MM.1S (cell line): ENCODE results near the gene TMEM156.

Experiments
- DNase-seq: peaks from one replicate; pipeline ENCODE4 v3.0.0-alpha.2; 2015
- H2AFZ ChIP-seq: fragments of 300-600 bp; sonication (generic); 2 replicates; pipeline ENCODE4 v1.6.0; 2016; ENCODE audit warnings: antibody characterized with exemption, low read length
- H3F3A ChIP-seq: fragments of 300-600 bp; sonication (generic); 2 replicates; pipeline ENCODE4 v1.6.1; 2016; ENCODE audit warnings: mild to moderate bottlenecking, antibody characterized with exemption, low read length, moderate library complexity, mixed read lengths; ENCODE audit not compliant: insufficient read depth
- H3K27ac ChIP-seq: fragments of 300-600 bp; sonication (generic); 2 replicates; pipeline ENCODE4 v1.5.1; 2016; ENCODE audit warnings: mild to moderate bottlenecking, low read length
- H3K27me3 ChIP-seq: fragments of 300-600 bp; sonication (generic); replicated peaks from 2 replicates; pipeline ENCODE4 v1.6.0; 2016; ENCODE audit warnings: low read length; ENCODE audit not compliant: insufficient read depth
- H3K36me3 ChIP-seq: fragments of 300-600 bp; sonication (generic); replicated peaks from 2 replicates; pipeline ENCODE4 v1.6.1; 2016; ENCODE audit warnings: mild to moderate bottlenecking, low read length, mixed read lengths; ENCODE audit not compliant: insufficient read depth
- H3K4me1 ChIP-seq: fragments of 300-600 bp; sonication (generic); 2 replicates; pipeline ENCODE4 v1.6.1; 2016; ENCODE audit warnings: low read length, mixed read lengths
- H3K4me2 ChIP-seq: fragments of 300-600 bp; sonication (generic); 2 replicates; pipeline ENCODE4 v1.6.0; 2016; ENCODE audit warnings: low read depth, low read length
- H3K4me3 ChIP-seq: fragments of 300-600 bp; sonication (generic); 2 replicates; pipeline ENCODE4 v1.5.1; 2016; ENCODE audit warnings: low read length, mixed read lengths
- H3K79me2 ChIP-seq: fragments of 300-600 bp; sonication (generic); 2 replicates; pipeline ENCODE4 v1.6.1; 2016; ENCODE audit warnings: mixed run types, low read length, mixed read lengths
- H3K9ac ChIP-seq: fragments of 300-600 bp; sonication (generic); 2 replicates; pipeline ENCODE4 v1.6.1; 2016; ENCODE audit warnings: low read length, mixed read lengths
- H3K9me2 ChIP-seq: fragments of 300-600 bp; sonication (generic); replicated peaks from 2 replicates; pipeline ENCODE4 v1.6.1; 2016; ENCODE audit warnings: mild to moderate bottlenecking, low read length, mixed read lengths; ENCODE audit not compliant: insufficient read depth
- H3K9me3 ChIP-seq: fragments of 300-600 bp; sonication (generic); replicated peaks from 2 replicates; pipeline ENCODE4 v1.6.1; 2016; ENCODE audit warnings: mild to moderate bottlenecking, low read length, mixed read lengths; ENCODE audit not compliant: insufficient read depth
- H4K20me1 ChIP-seq: fragments of 300-600 bp; sonication (generic); 2 replicates; pipeline ENCODE4 v1.6.1; 2016; ENCODE audit warnings: mild to moderate bottlenecking, low read length, moderate library complexity, mixed read lengths; ENCODE audit not compliant: insufficient read depth
- EZH2 ChIP-seq: fragments of 300-600 bp; sonication (generic); optimal IDR thresholded peaks from 2 replicates; pipeline ENCODE3; 2017; ENCODE audit warnings: low read depth, mild to moderate bottlenecking, antibody characterized with exemption, low read length, mixed read lengths
- EZH2phosphoT487 ChIP-seq: fragments of 300-600 bp; sonication (generic); IDR thresholded peaks from 2 replicates; pipeline ENCODE4 v1.6.1; 2018; ENCODE audit warnings: antibody characterized with exemption, low read length
- TF ChIP-seq, protein P1 (sequence below): fragments of 300-600 bp; sonication (generic); IDR thresholded peaks from 2 replicates; pipeline ENCODE4 v1.5.1; 2016; ENCODE audit warnings: antibody characterized with exemption, low read length, mixed read lengths

Gene TMEM156

DNA sequence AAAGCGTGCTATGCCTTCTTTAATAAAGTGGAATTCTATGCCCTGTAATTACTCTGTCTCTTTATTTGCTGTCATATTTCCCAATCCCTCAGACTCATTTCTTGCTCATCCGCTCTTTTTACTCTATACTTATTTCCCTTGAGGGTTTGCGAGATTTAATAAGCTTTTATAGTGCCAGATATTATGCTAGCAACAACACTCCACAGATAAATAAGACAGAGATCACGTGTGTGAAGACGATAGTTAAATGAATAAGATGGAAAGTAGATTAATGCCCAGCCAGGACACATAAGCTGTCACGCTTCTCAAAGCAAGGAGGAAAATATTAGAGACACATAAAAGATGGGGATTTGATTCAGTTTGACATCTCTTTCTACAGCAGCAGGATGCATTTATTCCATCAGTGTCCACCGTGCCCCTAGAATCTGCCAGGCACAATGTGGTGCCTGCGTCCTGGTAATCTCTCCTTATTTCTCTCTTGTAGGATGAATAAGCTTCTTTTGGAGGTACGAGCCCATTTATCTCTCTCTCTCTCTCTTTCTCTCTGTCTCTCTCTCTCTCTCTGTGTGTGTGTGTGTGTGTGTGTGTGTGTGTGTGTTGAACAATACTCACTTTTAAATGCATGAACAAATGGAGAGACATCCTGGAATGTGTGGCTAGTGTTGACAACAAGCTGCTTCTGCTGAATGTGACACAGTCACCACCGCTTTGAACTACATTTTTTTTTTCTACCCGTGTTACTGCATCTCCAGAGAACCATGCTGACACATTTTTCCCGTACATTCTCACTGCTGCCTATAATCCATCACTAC, 48.2 kb downstream of the TMEM156 start:
- no peak overlapping the region for H2AFZ ChIP-seq
- H3K9ac ChIP-seq, result no peak overlapping the region

DNA sequence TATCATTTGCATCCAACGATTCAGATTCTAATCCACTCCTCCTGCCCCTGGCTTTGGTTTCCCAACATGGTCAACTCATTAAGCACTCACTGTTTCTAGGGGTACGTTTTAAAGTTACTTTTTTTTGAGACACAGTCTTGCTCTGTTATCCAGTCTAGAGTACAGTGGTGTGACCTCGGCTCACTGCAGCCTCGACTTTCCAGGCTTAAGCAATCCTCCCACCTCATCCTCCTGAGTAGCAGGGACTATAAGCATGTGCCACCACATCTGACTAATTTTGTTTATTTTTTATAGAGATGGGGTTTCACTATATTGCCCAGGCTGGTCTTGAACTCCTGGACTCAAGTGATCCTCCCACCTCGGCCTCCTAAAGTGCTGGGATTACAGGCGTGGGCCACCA, 48.9 kb downstream of the TMEM156 start:
- Histone ChIP-seq H3K27me3 (no peaks in the 10 kb centered on the region), H4K20me1 (no peaks in the 10 kb centered on the region), H3K9ac (no peak overlapping the region), H3K9me3 (no peaks in the 10 kb centered on the region), H3K27ac (no peak overlapping the region), H3K4me3 (no peak overlapping the region), H3K9me2 (no peaks in the 10 kb centered on the region), H2AFZ (no peak overlapping the region), H3K4me2 (no peak overlapping the region), H3K36me3 (no peaks in the 10 kb centered on the region), H3F3A (peaks cover 26% of the 10 kb centered on the region), H3K4me1 (peaks cover 43% of the 10 kb centered on the region), H3K79me2 (no peaks in the 10 kb centered on the region)
- no peak for DNase-seq
- TF ChIP-seq EZH2phosphoT487 (no peak), EZH2 (no peak)
- TF ChIP-seq, protein P1, sequence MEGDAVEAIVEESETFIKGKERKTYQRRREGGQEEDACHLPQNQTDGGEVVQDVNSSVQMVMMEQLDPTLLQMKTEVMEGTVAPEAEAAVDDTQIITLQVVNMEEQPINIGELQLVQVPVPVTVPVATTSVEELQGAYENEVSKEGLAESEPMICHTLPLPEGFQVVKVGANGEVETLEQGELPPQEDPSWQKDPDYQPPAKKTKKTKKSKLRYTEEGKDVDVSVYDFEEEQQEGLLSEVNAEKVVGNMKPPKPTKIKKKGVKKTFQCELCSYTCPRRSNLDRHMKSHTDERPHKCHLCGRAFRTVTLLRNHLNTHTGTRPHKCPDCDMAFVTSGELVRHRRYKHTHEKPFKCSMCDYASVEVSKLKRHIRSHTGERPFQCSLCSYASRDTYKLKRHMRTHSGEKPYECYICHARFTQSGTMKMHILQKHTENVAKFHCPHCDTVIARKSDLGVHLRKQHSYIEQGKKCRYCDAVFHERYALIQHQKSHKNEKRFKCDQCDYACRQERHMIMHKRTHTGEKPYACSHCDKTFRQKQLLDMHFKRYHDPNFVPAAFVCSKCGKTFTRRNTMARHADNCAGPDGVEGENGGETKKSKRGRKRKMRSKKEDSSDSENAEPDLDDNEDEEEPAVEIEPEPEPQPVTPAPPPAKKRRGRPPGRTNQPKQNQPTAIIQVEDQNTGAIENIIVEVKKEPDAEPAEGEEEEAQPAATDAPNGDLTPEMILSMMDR, result no peak

More for the DNA sequence above, 48.2 kb downstream of the TMEM156 start:
- Histone ChIP-seq H3F3A (peaks cover 26% of the 10 kb centered on the region), H3K4me3 (no peak overlapping the region), H3K79me2 (no peaks in the 10 kb centered on the region), H3K4me1 (peaks cover 43% of the 10 kb centered on the region), H3K9me3 (no peaks in the 10 kb centered on the region), H3K9me2 (no peaks in the 10 kb centered on the region), H3K36me3 (no peaks in the 10 kb centered on the region), H3K27me3 (no peaks in the 10 kb centered on the region), H3K27ac (no peak overlapping the region), H4K20me1 (no peaks in the 10 kb centered on the region), H3K4me2 (no peak overlapping the region)
- TF ChIP-seq EZH2phosphoT487 (no peak), EZH2 (no peak)
- TF ChIP-seq, protein P1, result no peak
- DNase-seq, result no peak

DNA sequence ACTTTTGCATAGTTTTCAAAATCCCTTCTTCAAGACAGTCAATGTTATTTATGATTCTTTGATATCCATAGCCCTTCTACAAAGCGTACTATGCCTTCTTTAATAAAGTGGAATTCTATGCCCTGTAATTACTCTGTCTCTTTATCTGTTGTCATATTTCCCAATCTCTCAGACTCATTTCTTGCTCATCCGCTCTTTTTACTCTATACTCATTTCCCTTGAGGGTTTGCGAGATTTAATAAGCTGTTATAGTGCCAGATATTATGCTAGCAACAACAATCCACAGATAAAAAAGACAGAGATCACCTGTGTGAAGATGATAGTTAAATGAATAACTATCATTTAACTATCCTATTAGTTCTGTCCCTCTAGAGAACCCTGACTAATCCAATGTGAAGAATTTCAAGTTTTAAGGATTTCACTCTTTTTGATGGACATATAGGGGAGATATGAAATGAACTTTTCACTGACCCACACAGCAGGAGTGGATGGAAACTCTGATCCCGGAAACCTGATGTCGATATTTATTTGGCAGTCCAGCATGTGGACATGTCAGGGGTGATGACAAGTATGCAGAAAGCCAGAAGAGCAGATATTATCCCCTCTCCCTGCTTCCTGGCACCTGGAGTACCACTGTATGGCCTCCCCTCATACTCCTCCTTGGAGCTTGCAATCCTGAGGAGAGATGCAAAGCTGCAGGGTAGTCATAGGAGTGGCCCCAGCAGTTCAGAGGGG, 49.7 kb downstream of the TMEM156 start:
- no peaks in the 10 kb centered on the region for H3K79me2 ChIP-seq
- no peak overlapping the region for H3K4me3 ChIP-seq
- H3K9me3 ChIP-seq, result no peaks in the 10 kb centered on the region
- peaks cover 21% of the 10 kb centered on the region for H3F3A ChIP-seq
- H3K27ac ChIP-seq, result no peak overlapping the region
- TF ChIP-seq, protein P1, result no peak
- TF ChIP-seq EZH2phosphoT487 (no peak), EZH2 (no peak)
- H3K4me1 ChIP-seq, result peaks cover 35% of the 10 kb centered on the region
- no peak overlapping the region for H3K9ac ChIP-seq
- H3K36me3 ChIP-seq, result no peaks in the 10 kb centered on the region
- no peak overlapping the region for H2AFZ ChIP-seq
- H3K4me2 ChIP-seq, result no peak overlapping the region
- no peaks in the 10 kb centered on the region for H3K9me2 ChIP-seq
- no peaks in the 10 kb centered on the region for H3K27me3 ChIP-seq
- no peak for DNase-seq
- no peaks in the 10 kb centered on the region for H4K20me1 ChIP-seq
